ENCODE data around the gene SPPL2B.

- TF ChIP-seq POLR2A (IDR thresholded peaks at IDR 0.05) (no peak), CTCF (IDR thresholded peaks at IDR 0.05 in 4 of 5, conservative IDR thresholded peaks at IDR 0.05 in 1 of 5) (no peak)
Measured at GRCh38 chr19:2355168-2356035, 26.9 kb downstream of the SPPL2B start.
